HL-60 (cell line): ENCODE data around the gene MGAT5.

Experiments used
- DNase-seq, 2 experiments: peaks; one replicate each; pipeline ENCODE4 v3.0.0-alpha.2; 2010 to 2020; ENCODE audit warnings: low read depth in 1 of 2, low spot score in 1 of 2
- H3K27ac ChIP-seq: fragments of 250-450 bp; sonication (Bioruptor Pico); replicated peaks from 2 replicates; pipeline ENCODE4 v1.5.1; 2020; ENCODE audit warnings: mild to moderate bottlenecking, moderate library complexity
- H3K27me3 ChIP-seq: fragments of 250-450 bp; sonication (Bioruptor Pico); 2 replicates; pipeline ENCODE4 v1.5.1; 2021; ENCODE audit warnings: mild to moderate bottlenecking, moderate library complexity; ENCODE audit not compliant: insufficient read depth, poor library complexity, severe bottlenecking
- H3K4me3 ChIP-seq: replicated peaks from 2 replicates; pipeline ENCODE4 v1.5.1; 2011; ENCODE audit warnings: mild to moderate bottlenecking, control low read depth, low read length; ENCODE audit not compliant: insufficient read depth
- GABPA ChIP-seq: IDR thresholded peaks from 2 replicates; pipeline ENCODE4 v1.6.1; 2012; ENCODE audit warnings: low read depth
- POLR2AphosphoS5 ChIP-seq: IDR thresholded peaks from 2 replicates; pipeline ENCODE4 v1.6.1; 2012; ENCODE audit warnings: low read depth
- SPI1 ChIP-seq: IDR thresholded peaks from 2 replicates; pipeline ENCODE4 v1.6.1; 2012; ENCODE audit warnings: low read depth, mild to moderate bottlenecking, borderline replicate concordance
- TF ChIP-seq, protein P1 (sequence below): IDR thresholded peaks from one replicate; pipeline ENCODE4 v1.5.1; 2011; ENCODE audit warnings: low read length, control low read depth, inconsistent platforms; ENCODE audit not compliant: insufficient read depth
- TF ChIP-seq, protein P2 (sequence below): IDR thresholded peaks from 2 replicates; pipeline ENCODE4 v1.6.1; 2012; ENCODE audit warnings: low read depth; ENCODE audit not compliant: insufficient replicate concordance

The MGAT5 gene

DNA sequence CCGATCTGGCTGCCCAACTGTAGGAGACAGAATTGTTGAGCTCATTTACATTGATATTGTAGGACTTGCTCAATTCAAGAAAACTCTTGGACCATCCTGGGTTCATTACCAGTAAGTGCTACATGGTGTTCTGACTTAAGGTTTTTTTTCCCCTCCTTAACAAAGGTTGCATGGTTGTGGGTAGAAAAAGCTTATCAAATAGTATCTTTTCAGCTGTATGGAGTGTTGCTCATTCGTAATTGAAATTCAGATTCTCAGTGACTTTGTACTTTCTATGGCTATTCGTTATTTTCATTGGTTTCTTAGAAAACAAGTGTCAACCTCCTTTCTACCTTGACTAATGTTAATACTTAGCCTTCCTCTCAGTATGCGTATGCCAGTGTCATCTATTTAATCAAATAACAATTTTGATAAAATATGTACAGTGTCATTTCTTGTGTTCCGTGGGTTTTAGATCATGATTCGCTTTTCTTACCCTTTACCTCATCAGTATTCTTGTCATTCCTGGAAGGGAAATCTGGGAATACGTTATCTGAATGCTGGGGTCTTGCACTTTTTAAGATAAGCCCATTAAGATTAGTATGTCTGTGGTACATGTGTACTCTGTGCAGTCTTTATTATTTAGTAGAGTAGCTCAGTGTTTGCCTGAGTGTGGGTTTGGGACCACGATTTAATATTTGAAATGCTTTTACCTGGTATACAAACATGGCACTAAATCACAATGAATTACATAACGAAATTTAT lies 91.3 kb downstream of the MGAT5 start:
- no peak for DNase-seq
- no peaks in the 10 kb centered on the region for H3K27me3 ChIP-seq
- no peak overlapping the region for H3K4me3 ChIP-seq
- no peak overlapping the region for H3K27ac ChIP-seq
- TF ChIP-seq, protein P1, sequence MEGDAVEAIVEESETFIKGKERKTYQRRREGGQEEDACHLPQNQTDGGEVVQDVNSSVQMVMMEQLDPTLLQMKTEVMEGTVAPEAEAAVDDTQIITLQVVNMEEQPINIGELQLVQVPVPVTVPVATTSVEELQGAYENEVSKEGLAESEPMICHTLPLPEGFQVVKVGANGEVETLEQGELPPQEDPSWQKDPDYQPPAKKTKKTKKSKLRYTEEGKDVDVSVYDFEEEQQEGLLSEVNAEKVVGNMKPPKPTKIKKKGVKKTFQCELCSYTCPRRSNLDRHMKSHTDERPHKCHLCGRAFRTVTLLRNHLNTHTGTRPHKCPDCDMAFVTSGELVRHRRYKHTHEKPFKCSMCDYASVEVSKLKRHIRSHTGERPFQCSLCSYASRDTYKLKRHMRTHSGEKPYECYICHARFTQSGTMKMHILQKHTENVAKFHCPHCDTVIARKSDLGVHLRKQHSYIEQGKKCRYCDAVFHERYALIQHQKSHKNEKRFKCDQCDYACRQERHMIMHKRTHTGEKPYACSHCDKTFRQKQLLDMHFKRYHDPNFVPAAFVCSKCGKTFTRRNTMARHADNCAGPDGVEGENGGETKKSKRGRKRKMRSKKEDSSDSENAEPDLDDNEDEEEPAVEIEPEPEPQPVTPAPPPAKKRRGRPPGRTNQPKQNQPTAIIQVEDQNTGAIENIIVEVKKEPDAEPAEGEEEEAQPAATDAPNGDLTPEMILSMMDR: no peak
- TF ChIP-seq SPI1 (no peak), GABPA (no peak), POLR2AphosphoS5 (no peak)
- TF ChIP-seq, protein P2, sequence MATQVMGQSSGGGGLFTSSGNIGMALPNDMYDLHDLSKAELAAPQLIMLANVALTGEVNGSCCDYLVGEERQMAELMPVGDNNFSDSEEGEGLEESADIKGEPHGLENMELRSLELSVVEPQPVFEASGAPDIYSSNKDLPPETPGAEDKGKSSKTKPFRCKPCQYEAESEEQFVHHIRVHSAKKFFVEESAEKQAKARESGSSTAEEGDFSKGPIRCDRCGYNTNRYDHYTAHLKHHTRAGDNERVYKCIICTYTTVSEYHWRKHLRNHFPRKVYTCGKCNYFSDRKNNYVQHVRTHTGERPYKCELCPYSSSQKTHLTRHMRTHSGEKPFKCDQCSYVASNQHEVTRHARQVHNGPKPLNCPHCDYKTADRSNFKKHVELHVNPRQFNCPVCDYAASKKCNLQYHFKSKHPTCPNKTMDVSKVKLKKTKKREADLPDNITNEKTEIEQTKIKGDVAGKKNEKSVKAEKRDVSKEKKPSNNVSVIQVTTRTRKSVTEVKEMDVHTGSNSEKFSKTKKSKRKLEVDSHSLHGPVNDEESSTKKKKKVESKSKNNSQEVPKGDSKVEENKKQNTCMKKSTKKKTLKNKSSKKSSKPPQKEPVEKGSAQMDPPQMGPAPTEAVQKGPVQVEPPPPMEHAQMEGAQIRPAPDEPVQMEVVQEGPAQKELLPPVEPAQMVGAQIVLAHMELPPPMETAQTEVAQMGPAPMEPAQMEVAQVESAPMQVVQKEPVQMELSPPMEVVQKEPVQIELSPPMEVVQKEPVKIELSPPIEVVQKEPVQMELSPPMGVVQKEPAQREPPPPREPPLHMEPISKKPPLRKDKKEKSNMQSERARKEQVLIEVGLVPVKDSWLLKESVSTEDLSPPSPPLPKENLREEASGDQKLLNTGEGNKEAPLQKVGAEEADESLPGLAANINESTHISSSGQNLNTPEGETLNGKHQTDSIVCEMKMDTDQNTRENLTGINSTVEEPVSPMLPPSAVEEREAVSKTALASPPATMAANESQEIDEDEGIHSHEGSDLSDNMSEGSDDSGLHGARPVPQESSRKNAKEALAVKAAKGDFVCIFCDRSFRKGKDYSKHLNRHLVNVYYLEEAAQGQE: no peak

DNA sequence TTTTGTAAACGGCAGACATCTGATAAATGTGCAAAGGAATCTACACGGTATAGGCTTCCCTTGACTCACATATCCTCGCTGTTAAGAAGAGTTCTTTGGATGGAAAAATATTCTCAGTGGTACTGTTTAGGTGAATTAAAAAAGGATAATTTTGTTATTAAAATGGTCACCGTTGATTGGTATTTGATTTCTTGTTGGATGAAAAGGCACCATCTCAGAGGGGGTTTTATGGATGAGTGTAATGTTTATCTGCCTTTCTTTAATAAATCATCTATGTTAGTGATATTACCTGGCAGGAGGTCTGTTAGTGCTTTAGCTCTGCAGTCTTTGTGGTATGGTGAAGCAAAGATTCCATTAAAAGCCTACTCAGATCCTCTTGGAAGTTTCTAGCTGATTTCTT lies 92.3 kb downstream of the MGAT5 start:
- no peak for DNase-seq
- TF ChIP-seq SPI1: no peak
- TF ChIP-seq POLR2AphosphoS5: no peak
- no peak for TF ChIP-seq GABPA
- TF ChIP-seq, protein P1: no peak
- TF ChIP-seq, protein P2: no peak
- H3K27me3 ChIP-seq: no peaks in the 10 kb centered on the region
- no peak overlapping the region for H3K4me3 ChIP-seq
- no peak overlapping the region for H3K27ac ChIP-seq

DNA sequence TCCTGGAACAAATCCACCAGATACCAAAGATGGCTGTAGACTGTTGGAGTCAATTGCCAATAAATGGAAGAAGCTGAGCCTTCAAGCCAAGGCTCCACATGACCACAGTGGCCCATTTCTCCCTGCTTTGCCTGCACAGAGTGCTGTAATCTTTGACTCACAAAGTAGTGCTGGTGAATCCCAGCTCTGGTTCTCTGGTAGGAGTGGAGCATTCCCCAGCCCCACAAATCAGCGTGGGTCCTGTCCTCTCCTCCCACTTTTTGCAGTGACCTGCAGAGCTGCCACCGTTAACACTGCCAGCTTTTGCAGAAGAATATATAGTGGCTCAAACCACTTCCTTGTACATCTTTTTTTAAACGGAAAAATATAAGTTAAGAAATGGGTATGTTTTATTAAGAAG lies 93.9 kb downstream of the MGAT5 start:
- no peak for DNase-seq
- no peak for TF ChIP-seq GABPA
- no peak for TF ChIP-seq SPI1
- TF ChIP-seq, protein P1: no peak
- TF ChIP-seq POLR2AphosphoS5: no peak
- TF ChIP-seq, protein P2: no peak
- no peak overlapping the region for H3K4me3 ChIP-seq
- no peaks in the 10 kb centered on the region for H3K27me3 ChIP-seq
- H3K27ac ChIP-seq: no peak overlapping the region
